ENCODE data around the gene TRIM14.
A peak's percentile ranks its signal among the peaks of the same experiment; 100 is the strongest.
"Not testable (repeated sequence)": the region's sequence is repeated elsewhere in the genome, so short reads cannot be mapped to it uniquely, and the experiment has no call there.

Gene TRIM14

DNA sequence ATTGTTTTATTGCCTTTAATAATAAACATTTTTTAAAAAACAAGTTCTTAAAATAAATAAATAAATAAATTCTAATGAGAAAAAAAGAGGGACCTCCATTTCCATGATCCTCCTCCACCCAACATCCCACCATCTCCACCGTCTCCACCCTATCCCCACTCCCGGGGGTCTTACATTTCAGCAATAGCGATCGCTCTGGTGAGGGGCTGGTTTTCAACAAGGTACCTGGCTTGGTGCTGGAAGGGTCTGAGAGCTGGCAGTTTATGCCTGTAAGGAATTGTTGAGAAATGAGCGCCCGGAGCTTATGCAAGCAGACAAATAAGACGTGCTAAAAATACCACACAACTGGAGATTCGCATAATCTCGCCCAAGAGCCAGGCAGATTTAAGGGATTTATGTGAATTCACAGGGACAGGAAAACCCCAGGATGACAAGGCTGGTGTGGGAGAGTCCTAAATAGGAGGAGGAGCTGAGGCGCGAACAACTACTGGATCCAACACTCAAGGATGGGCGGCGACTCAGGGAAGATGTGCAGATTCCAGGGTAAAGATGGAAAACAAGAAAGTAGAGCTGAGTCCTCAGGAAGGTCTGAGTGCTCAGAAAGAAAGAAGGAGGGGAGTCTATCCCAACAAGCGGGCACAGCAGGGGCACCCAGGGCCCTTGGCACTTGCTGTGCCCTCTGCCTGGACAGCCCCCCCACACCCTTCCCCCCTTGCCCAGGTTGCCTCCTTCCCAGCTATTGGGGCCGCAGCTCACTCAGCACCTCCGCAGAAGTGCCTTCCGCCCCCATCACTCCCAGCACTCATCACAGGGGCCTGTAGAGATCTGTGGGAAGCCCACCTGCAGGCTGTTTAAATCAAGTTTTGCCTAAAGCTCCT, 27.0 kb downstream of the TRIM14 start:
- peaks cover 21 to 43% of the 10 kb centered on the region in 2 donors for H3K36me3 Mint-ChIP-seq

GRCh38 chr9:98090674-98091073, 28.3 kb downstream of the TRIM14 start:
- H3K4me3 Mint-ChIP-seq; H3K27me3 Mint-ChIP-seq; DNase-seq; H3K27ac Mint-ChIP-seq; H3K9me3 Mint-ChIP-seq; ATAC-seq (replicated peaks): not testable (repeated sequence)
- H3K4me1 Mint-ChIP-seq: peaks cover 15 to 18% of the 10 kb centered on the region in 2 donors
- H3K36me3 Mint-ChIP-seq: peaks cover 24 to 42% of the 10 kb centered on the region in 2 donors

More for the DNA sequence above, 27.0 kb downstream of the TRIM14 start:
- ATAC-seq (replicated peaks): no peak
- no peaks in the 10 kb centered on the region for H3K9me3 Mint-ChIP-seq
- H3K27me3 Mint-ChIP-seq: no peaks in the 10 kb centered on the region
- H3K4me3 Mint-ChIP-seq: no peak overlapping the region
- H3K4me1 Mint-ChIP-seq: peaks cover 4 to 5% of the 10 kb centered on the region in 2 donors
- DNase-seq: no peak
- H3K27ac Mint-ChIP-seq: no peak overlapping the region

- Mint-ChIP-seq H3K4me3 (peak overlapping the region; percentile 59 to 81), H3K9me3 (no peaks in the 10 kb centered on the region), H3K27ac (peak overlapping the region; percentile 74), H3K4me1 (peaks cover 19 to 31% of the 10 kb centered on the region in 2 donors), H3K36me3 (peaks cover 21 to 34% of the 10 kb centered on the region in 2 donors), H3K27me3 (no peaks in the 10 kb centered on the region)
- DNase-seq (peak; percentile 61), ATAC-seq (replicated peaks) (peak; percentile 80 to 87)
Observed at GRCh38 chr9:98087420-98088354, 31.3 kb downstream of the TRIM14 start.

- DNase-seq: no peak
- Mint-ChIP-seq H3K4me3 (peak overlapping the region; percentile 1 to 40), H3K9me3 (no peaks in the 10 kb centered on the region), H3K27me3 (no peaks in the 10 kb centered on the region), H3K4me1 (peaks cover 20 to 32% of the 10 kb centered on the region in 2 donors), H3K27ac (peak overlapping the region; percentile 39), H3K36me3 (peaks cover 22 to 34% of the 10 kb centered on the region in 2 donors)
- no peak for ATAC-seq (replicated peaks)
Observed at GRCh38 chr9:98086461-98086860, 32.6 kb downstream of the TRIM14 start.

DNA sequence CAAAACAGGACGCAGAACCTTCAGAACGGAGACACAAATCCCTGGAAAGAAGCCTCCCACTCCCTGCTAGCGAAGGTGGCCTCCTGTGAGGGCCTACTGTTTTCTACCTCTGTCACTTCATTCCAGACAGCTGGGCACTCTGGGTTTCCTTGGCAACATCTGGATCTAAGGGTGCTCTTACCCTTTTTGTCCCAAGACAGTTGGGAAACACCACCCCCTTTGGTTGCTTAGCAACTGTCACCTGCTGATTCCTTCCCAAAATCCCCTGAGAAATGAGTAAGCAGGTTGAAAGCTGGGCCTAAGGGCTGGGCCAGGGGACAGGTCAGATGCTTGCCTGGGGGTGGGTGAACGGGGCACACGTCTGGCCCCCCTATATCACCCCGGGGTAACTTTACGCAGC, 33.1 kb downstream of the TRIM14 start:
- DNase-seq: no peak
- H3K27me3 Mint-ChIP-seq: no peaks in the 10 kb centered on the region
- peaks cover 20 to 32% of the 10 kb centered on the region in 2 donors for H3K4me1 Mint-ChIP-seq
- H3K27ac Mint-ChIP-seq: peak overlapping the region; percentile 39
- no peaks in the 10 kb centered on the region for H3K9me3 Mint-ChIP-seq
- H3K4me3 Mint-ChIP-seq: no peak overlapping the region
- peak in 1 of 2 donors; percentile 31 for ATAC-seq (replicated peaks)
- H3K36me3 Mint-ChIP-seq: peaks cover 27 to 38% of the 10 kb centered on the region in 2 donors

GRCh38 chr9:98085058-98085457, 34.0 kb downstream of the TRIM14 start:
- ATAC-seq (replicated peaks) (no peak), DNase-seq (no peak)
- H3K9me3 Mint-ChIP-seq: no peaks in the 10 kb centered on the region
- no peak overlapping the region for H3K4me3 Mint-ChIP-seq
- peaks cover 29 to 39% of the 10 kb centered on the region in 2 donors for H3K36me3 Mint-ChIP-seq
- no peaks in the 10 kb centered on the region for H3K27me3 Mint-ChIP-seq
- peak overlapping the region; percentile 74 for H3K27ac Mint-ChIP-seq
- peaks cover 20 to 32% of the 10 kb centered on the region in 2 donors for H3K4me1 Mint-ChIP-seq

GRCh38 chr9:98084396-98084795, 34.6 kb downstream of the TRIM14 start:
- H3K27ac Mint-ChIP-seq: no peak overlapping the region
- peaks cover 18 to 32% of the 10 kb centered on the region in 2 donors for H3K4me1 Mint-ChIP-seq
- ATAC-seq (replicated peaks) (no peak), DNase-seq (no peak)
- no peaks in the 10 kb centered on the region for H3K9me3 Mint-ChIP-seq
- peaks cover 31 to 39% of the 10 kb centered on the region in 2 donors for H3K36me3 Mint-ChIP-seq
- no peaks in the 10 kb centered on the region for H3K27me3 Mint-ChIP-seq
- no peak overlapping the region for H3K4me3 Mint-ChIP-seq

DNA sequence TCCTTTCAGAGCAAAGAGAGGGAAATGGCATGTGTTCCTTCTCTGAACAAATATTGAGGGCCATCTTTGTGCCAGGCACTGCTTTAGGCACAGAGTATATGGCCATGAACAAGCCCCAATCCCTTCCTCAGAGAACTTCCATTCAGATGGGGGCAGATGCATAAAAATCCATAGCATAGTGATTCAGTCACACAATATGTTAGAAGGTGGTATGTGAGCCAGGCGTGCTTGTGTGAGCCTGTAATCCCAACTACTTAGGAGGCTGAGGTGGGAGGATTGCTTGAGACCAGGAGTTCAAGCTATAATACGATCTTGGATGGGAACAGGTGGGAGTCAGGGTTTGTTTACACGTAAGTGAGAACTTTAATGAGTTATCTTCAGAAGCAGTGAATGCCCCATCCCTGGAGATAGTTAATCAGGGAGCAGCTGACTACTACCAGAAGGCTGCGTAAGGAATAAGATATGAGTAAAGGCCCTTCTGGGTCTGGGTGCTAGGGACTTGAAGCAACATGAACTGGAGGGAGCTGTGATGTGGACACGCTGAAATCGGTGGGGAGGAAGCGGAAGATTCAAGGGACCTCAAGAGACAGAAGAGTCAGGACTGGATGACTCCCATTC, 35.3 kb downstream of the TRIM14 start:
- ATAC-seq (replicated peaks): no peak
- peak overlapping the region; percentile 1 for H3K27ac Mint-ChIP-seq
- H3K36me3 Mint-ChIP-seq: peaks cover 31 to 44% of the 10 kb centered on the region in 2 donors
- H3K9me3 Mint-ChIP-seq: no peaks in the 10 kb centered on the region
- H3K4me1 Mint-ChIP-seq: peaks cover 18 to 32% of the 10 kb centered on the region in 2 donors
- DNase-seq: no peak
- no peak overlapping the region for H3K4me3 Mint-ChIP-seq
- no peaks in the 10 kb centered on the region for H3K27me3 Mint-ChIP-seq

DNA sequence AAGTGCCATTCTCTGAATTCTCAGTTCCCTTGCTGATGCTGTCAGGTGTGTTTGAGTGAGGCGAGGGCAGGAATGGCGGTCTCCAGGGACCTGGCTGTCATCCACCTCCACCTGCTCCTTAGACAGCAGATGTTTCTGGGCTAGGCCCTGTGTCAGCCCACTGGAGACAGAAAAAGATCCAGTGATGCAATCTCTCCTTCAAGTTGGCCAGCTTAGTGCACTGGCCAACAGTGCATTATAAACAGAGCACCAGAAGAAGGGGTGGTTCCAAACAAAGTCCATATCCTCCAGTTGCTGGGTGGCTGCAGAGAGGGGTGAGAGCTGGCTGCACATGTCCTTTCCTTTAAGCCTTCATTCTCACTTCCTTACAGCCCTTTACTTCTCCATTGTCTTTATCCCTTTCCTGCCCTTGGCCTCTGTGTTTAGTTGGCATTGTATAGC, 35.9 kb downstream of the TRIM14 start:
- DNase-seq (no peak), ATAC-seq (replicated peaks) (no peak)
- Mint-ChIP-seq H3K27ac (no peak overlapping the region), H3K9me3 (no peaks in the 10 kb centered on the region), H3K4me1 (peaks cover 18 to 32% of the 10 kb centered on the region in 2 donors), H3K36me3 (peaks cover 30 to 48% of the 10 kb centered on the region in 2 donors), H3K27me3 (no peaks in the 10 kb centered on the region), H3K4me3 (no peak overlapping the region)

- Mint-ChIP-seq H3K36me3 (peaks cover 34 to 49% of the 10 kb centered on the region in 2 donors), H3K4me3 (no peak overlapping the region)
Observed at GRCh38 chr9:98081477-98082219, 37.4 kb downstream of the TRIM14 start.

GRCh38 chr9:98080780-98081179, 38.2 kb downstream of the TRIM14 start:
- H3K27ac Mint-ChIP-seq: no peak overlapping the region
- no peaks in the 10 kb centered on the region for H3K9me3 Mint-ChIP-seq
- no peak overlapping the region for H3K4me3 Mint-ChIP-seq
- H3K36me3 Mint-ChIP-seq: peaks cover 31 to 44% of the 10 kb centered on the region in 2 donors
- no peak for ATAC-seq (replicated peaks)
- H3K4me1 Mint-ChIP-seq: peaks cover 5 to 15% of the 10 kb centered on the region in 2 donors
- DNase-seq: no peak
- H3K27me3 Mint-ChIP-seq: no peaks in the 10 kb centered on the region

More at GRCh38 chr9:98081477-98082219, 37.4 kb downstream of the TRIM14 start:
- Mint-ChIP-seq H3K9me3 (no peaks in the 10 kb centered on the region), H3K4me1 (peaks cover 13 to 24% of the 10 kb centered on the region in 2 donors), H3K27me3 (no peaks in the 10 kb centered on the region), H3K27ac (peak overlapping the region; percentile 31)
- DNase-seq (no peak), ATAC-seq (replicated peaks) (peak; percentile 57 to 64)

DNA sequence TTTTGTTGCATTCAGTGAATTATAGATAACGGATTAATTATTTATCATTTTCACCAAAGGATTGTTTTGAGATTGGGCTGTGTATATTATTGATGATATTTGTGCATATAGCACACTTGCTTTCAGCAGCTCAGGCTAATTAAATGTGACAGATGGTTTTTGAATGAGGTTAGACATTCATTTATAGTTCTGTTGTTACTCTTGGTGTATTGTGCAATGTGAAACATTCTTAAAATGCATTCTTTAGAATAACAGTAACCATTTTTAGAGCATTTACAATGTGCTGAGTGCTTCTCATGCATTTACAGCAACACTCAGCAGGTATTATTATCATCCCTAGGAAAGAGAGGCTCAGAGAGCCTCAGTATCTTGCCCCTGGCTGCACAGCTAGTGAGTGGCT, 38.7 kb downstream of the TRIM14 start:
- Mint-ChIP-seq H3K27me3 (no peaks in the 10 kb centered on the region), H3K36me3 (peaks cover 31 to 44% of the 10 kb centered on the region in 2 donors), H3K27ac (no peak overlapping the region), H3K4me1 (peaks cover 5 to 14% of the 10 kb centered on the region in 2 donors), H3K4me3 (no peak overlapping the region), H3K9me3 (no peaks in the 10 kb centered on the region)
- DNase-seq (no peak), ATAC-seq (replicated peaks) (no peak)

- no peak for DNase-seq
- H3K4me1 Mint-ChIP-seq: peaks cover 10 to 27% of the 10 kb centered on the region in 2 donors
- peaks cover 30 to 42% of the 10 kb centered on the region in 2 donors for H3K36me3 Mint-ChIP-seq
- no peak for ATAC-seq (replicated peaks)
- no peak overlapping the region for H3K4me3 Mint-ChIP-seq
- no peak overlapping the region for H3K27ac Mint-ChIP-seq
- H3K9me3 Mint-ChIP-seq: no peaks in the 10 kb centered on the region
- no peaks in the 10 kb centered on the region for H3K27me3 Mint-ChIP-seq
Observed at GRCh38 chr9:98078895-98079294, 40.1 kb downstream of the TRIM14 start.
